Measurements from ENCODE around the gene NTMT1. TPM values are rescaled to one million over a fixed set of nuclear protein-coding genes. Genes with fewer than 3 reads are reported as not detected.

The NTMT1 gene
- total and polyA plus RNA-seq, 9 of the 15 experiments (the other 6 are each of a cell fraction or from before 2014, with no cell fraction given): 42.1 to 116 (median 74.7) TPM

- TF ChIP-seq HDAC8 (tag; IDR thresholded peaks at IDR 0.05) (no peak), BCOR (IDR thresholded peaks at IDR 0.05) (peak; percentile 69; the same call in 1 of the 2 replicates), NUFIP1 (IDR thresholded peaks at IDR 0.05; ENCODE audit: partially characterized antibody) (no peak), GTF3C2 (IDR thresholded peaks at IDR 0.05; ENCODE audit: borderline replicate concordance, extremely low read depth, insufficient read length) (no peak), MGA (IDR thresholded peaks at IDR 0.05) (no peak), STAG1 (CRISPR knock-in tag; IDR thresholded peaks at IDR 0.05; ENCODE audit: borderline replicate concordance) (no peak), USF2 (CRISPR knock-in tag; IDR thresholded peaks at IDR 0.05) (no peak), KLF16 (IDR thresholded peaks at IDR 0.05) (no peak), TRIM24 (IDR thresholded peaks at IDR 0.05) (peak in 1 of 2 experiments; percentile 55; a peak in 1 of 4 replicates), ZFP36 (IDR thresholded peaks at IDR 0.05; ENCODE audit: low read depth, low read length, partially characterized antibody) (peak; percentile 43), ZFP1 (CRISPR knock-in tag; IDR thresholded peaks at IDR 0.05) (no peak), ILF3 (IDR thresholded peaks at IDR 0.05; ENCODE audit: borderline replicate concordance) (no peak)
Observed at GRCh38 chr9:129676287-129676686, 50.3 kb downstream of the NTMT1 start (continued).

Data from K562 (cell line).